HG02642 (cell line): Measurements from ENCODE around the gene LRG1.

Experiments used
- ATAC-seq: cut with Tn5 transposase; IDR thresholded peaks from one replicate; pipeline ENCODE4 v1.9.1; 2021; ENCODE audit warnings: mild to moderate bottlenecking; ENCODE audit not compliant: unreplicated experiment, poor library complexity

The LRG1 gene

GRCh38 chr19:4515732-4516131, 24.1 kb downstream of the LRG1 start:
- ATAC-seq = no peak

GRCh38 chr19:4513248-4513647, 26.6 kb downstream of the LRG1 start:
- no peak for ATAC-seq

GRCh38 chr19:4512070-4512469, 27.8 kb downstream of the LRG1 start:
- ATAC-seq = no peak

- ATAC-seq = no peak
Observed at GRCh38 chr19:4511300-4512054, 28.4 kb downstream of the LRG1 start.

GRCh38 chr19:4510435-4511255, 29.2 kb downstream of the LRG1 start:
- no peak for ATAC-seq

GRCh38 chr19:4508698-4509097, 31.1 kb downstream of the LRG1 start:
- ATAC-seq = no peak

GRCh38 chr19:4507804-4508203, 32.0 kb downstream of the LRG1 start:
- ATAC-seq = no peak

- no peak for ATAC-seq
Observed at GRCh38 chr19:4507150-4507452, 32.7 kb downstream of the LRG1 start.

GRCh38 chr19:4506449-4507149, 33.2 kb downstream of the LRG1 start:
- no peak for ATAC-seq

GRCh38 chr19:4505570-4506448, 34.0 kb downstream of the LRG1 start:
- ATAC-seq = no peak

GRCh38 chr19:4504891-4505569, 34.8 kb downstream of the LRG1 start:
- no peak for ATAC-seq

- no peak for ATAC-seq
Observed at GRCh38 chr19:4504297-4504701, 35.5 kb downstream of the LRG1 start.

- no peak for ATAC-seq
Observed at GRCh38 chr19:4503825-4504170, 36.0 kb downstream of the LRG1 start.

GRCh38 chr19:4503132-4503824, 36.6 kb downstream of the LRG1 start:
- no peak for ATAC-seq

GRCh38 chr19:4502282-4503131, 37.3 kb downstream of the LRG1 start:
- ATAC-seq = no peak

- ATAC-seq = no peak
Observed at GRCh38 chr19:4501691-4502090, 38.1 kb downstream of the LRG1 start.

- no peak for ATAC-seq
Observed at GRCh38 chr19:4500841-4501591, 38.8 kb downstream of the LRG1 start.

GRCh38 chr19:4499855-4500254, 40.0 kb downstream of the LRG1 start:
- no peak for ATAC-seq
